ENCODE data around the gene NECTIN2.
A peak's percentile ranks its signal among the peaks of the same experiment; 100 is the strongest.
"Not testable (repeated sequence)": the region's sequence is repeated elsewhere in the genome, so short reads cannot be mapped to it uniquely, and the experiment has no call there.

NECTIN2 gene

DNA sequence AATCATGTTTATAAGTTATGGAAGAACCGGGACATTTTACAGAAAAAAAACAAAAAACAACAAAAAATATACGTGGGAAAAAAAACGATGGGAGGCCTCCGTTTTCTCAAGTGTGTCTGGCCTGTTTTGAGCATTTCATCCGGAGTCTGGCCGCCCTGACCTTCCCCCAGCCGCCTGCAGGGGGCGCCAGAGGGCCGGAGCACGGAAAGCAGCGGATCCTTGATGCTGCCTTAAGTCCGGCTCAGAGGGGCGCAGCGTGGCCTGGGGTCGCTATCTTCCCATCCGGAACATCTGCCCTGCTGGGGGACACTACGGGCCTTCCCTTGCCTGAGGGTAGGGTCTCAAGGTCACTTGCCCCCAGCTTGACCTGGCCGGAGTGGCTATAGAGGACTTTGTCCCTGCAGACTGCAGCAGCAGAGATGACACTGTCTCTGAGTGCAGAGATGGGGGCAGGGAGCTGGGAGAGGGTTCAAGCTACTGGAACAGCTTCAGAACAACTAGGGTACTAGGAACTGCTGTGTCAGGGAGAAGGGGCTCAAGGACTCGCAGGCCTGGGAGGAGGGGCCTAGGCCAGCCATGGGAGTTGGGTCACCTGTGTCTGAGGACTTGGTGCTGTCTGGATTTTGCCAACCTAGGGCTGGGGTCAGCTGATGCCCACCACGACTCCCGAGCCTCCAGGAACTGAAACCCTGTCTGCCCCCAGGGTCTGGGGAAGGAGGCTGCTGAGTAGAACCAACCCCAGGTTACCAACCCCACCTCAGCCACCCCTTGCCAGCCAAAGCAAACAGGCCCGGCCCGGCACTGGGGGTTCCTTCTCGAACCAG, 57.7 kb downstream of the NECTIN2 start:
- peaks cover 5 to 6% of the 10 kb centered on the region in 2 donors for H3K4me1 Mint-ChIP-seq (ENCODE audit: low read depth in 2 of 2)
- H3K36me3 Mint-ChIP-seq (ENCODE audit: insufficient read depth): peaks cover 30% of the 10 kb centered on the region

DNA sequence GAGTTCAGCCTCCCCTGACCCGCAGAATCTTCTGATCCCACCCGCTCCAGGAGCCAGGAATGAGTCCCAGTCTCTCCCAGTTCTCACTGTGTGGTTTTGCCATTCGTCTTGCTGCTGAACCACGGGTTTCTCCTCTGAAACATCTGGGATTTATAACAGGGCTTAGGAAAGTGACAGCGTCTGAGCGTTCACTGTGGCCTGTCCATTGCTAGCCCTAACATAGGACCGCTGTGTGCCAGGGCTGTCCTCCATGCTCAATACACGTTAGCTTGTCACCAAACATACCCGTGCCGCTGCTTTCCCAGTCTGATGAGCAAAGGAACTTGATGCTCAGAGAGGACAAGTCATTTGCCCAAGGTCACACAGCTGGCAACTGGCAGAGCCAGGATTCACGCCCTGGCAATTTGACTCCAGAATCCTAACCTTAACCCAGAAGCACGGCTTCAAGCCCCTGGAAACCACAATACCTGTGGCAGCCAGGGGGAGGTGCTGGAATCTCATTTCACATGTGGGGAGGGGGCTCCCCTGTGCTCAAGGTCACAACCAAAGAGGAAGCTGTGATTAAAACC, 58.4 kb downstream of the NECTIN2 start:
- H3K27me3 Mint-ChIP-seq: peaks cover 23 to 28% of the 10 kb centered on the region in 2 donors

More for the DNA sequence above, 57.7 kb downstream of the NECTIN2 start:
- DNase-seq (peak; percentile 70 to 79 (median 75)), ATAC-seq (replicated peaks) (peak; percentile 80)
- peak overlapping the region in 1 of 2 donors; percentile 26 for H3K27ac Mint-ChIP-seq
- H3K27me3 Mint-ChIP-seq: peaks cover 23 to 28% of the 10 kb centered on the region in 2 donors
- H3K4me3 Mint-ChIP-seq: no peak overlapping the region
- no peaks in the 10 kb centered on the region for H3K9me3 Mint-ChIP-seq

DNA sequence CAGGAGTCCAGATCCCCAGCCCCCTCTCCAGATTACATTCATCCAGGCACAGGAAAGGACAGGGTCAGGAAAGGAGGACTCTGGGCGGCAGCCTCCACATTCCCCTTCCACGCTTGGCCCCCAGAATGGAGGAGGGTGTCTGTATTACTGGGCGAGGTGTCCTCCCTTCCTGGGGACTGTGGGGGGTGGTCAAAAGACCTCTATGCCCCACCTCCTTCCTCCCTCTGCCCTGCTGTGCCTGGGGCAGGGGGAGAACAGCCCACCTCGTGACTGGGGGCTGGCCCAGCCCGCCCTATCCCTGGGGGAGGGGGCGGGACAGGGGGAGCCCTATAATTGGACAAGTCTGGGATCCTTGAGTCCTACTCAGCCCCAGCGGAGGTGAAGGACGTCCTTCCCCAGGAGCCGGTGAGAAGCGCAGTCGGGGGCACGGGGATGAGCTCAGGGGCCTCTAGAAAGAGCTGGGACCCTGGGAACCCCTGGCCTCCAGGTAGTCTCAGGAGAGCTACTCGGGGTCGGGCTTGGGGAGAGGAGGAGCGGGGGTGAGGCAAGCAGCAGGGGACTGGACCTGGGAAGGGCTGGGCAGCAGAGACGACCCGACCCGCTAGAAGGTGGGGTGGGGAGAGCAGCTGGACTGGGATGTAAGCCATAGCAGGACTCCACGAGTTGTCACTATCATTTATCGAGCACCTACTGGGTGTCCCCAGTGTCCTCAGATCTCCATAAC, 59.5 kb downstream of the NECTIN2 start, which contains the start of gene APOE:
Gene APOE (plus strand): TSS at position 360 of the 724 bp plus-strand sequence. CDS start 829 bp downstream, outside the sequence.
- peaks cover 19% of the 10 kb centered on the region for H3K36me3 Mint-ChIP-seq (ENCODE audit: insufficient read depth)
- peaks cover 5 to 6% of the 10 kb centered on the region in 2 donors for H3K4me1 Mint-ChIP-seq (ENCODE audit: low read depth in 2 of 2)
- no peak for DNase-seq
- H3K27ac Mint-ChIP-seq: no peak within 1 kb of the TSS
- H3K27me3 Mint-ChIP-seq: peaks cover 23 to 28% of the 10 kb centered on the region in 2 donors
- H3K9me3 Mint-ChIP-seq: no peaks in the 10 kb centered on the region
- ATAC-seq (replicated peaks): no peak
- H3K4me3 Mint-ChIP-seq: peak within 1 kb of the TSS in 1 of 2 donors; percentile 25

More for the DNA sequence above, 58.4 kb downstream of the NECTIN2 start:
- Mint-ChIP-seq H3K4me3 (no peak overlapping the region), H3K9me3 (no peaks in the 10 kb centered on the region), H3K27ac (no peak overlapping the region), H3K36me3 (ENCODE audit: insufficient read depth) (peaks cover 30% of the 10 kb centered on the region), H3K4me1 (ENCODE audit: low read depth in 2 of 2) (peaks cover 5 to 6% of the 10 kb centered on the region in 2 donors)
- no peak for DNase-seq
- ATAC-seq (replicated peaks): no peak

DNA sequence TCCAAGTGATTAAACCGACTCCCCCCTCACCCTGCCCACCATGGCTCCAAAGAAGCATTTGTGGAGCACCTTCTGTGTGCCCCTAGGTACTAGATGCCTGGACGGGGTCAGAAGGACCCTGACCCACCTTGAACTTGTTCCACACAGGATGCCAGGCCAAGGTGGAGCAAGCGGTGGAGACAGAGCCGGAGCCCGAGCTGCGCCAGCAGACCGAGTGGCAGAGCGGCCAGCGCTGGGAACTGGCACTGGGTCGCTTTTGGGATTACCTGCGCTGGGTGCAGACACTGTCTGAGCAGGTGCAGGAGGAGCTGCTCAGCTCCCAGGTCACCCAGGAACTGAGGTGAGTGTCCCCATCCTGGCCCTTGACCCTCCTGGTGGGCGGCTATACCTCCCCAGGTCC, 61.5 kb downstream of the NECTIN2 start:
- DNase-seq: no peak
- Mint-ChIP-seq H3K27ac (no peak overlapping the region), H3K4me1 (ENCODE audit: low read depth in 2 of 2) (peaks cover 5 to 6% of the 10 kb centered on the region in 2 donors), H3K9me3 (no peaks in the 10 kb centered on the region), H3K36me3 (ENCODE audit: insufficient read depth) (peaks cover 7% of the 10 kb centered on the region), H3K27me3 (peaks cover 39 to 40% of the 10 kb centered on the region in 2 donors), H3K4me3 (no peak overlapping the region)
- ATAC-seq (replicated peaks): no peak

DNA sequence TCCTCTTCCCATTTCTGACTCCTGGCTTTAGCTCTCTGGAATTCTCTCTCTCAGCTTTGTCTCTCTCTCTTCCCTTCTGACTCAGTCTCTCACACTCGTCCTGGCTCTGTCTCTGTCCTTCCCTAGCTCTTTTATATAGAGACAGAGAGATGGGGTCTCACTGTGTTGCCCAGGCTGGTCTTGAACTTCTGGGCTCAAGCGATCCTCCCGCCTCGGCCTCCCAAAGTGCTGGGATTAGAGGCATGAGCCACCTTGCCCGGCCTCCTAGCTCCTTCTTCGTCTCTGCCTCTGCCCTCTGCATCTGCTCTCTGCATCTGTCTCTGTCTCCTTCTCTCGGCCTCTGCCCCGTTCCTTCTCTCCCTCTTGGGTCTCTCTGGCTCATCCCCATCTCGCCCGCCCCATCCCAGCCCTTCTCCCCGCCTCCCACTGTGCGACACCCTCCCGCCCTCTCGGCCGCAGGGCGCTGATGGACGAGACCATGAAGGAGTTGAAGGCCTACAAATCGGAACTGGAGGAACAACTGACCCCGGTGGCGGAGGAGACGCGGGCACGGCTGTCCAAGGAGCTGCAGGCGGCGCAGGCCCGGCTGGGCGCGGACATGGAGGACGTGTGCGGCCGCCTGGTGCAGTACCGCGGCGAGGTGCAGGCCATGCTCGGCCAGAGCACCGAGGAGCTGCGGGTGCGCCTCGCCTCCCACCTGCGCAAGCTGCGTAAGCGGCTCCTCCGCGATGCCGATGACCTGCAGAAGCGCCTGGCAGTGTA, 62.2 kb downstream of the NECTIN2 start:
- H3K4me1 Mint-ChIP-seq (ENCODE audit: low read depth in 2 of 2): peaks cover 5 to 6% of the 10 kb centered on the region in 2 donors
- peaks cover 45 to 46% of the 10 kb centered on the region in 2 donors for H3K27me3 Mint-ChIP-seq
- peaks cover 6% of the 10 kb centered on the region for H3K36me3 Mint-ChIP-seq (ENCODE audit: insufficient read depth)

DNA sequence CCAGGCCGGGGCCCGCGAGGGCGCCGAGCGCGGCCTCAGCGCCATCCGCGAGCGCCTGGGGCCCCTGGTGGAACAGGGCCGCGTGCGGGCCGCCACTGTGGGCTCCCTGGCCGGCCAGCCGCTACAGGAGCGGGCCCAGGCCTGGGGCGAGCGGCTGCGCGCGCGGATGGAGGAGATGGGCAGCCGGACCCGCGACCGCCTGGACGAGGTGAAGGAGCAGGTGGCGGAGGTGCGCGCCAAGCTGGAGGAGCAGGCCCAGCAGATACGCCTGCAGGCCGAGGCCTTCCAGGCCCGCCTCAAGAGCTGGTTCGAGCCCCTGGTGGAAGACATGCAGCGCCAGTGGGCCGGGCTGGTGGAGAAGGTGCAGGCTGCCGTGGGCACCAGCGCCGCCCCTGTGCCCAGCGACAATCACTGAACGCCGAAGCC, 62.8 kb downstream of the NECTIN2 start:
- ATAC-seq (replicated peaks): no peak
- H3K27ac Mint-ChIP-seq: no peak overlapping the region
- no peak overlapping the region for H3K4me3 Mint-ChIP-seq
- no peak for DNase-seq
- peaks cover 6% of the 10 kb centered on the region for H3K36me3 Mint-ChIP-seq (ENCODE audit: insufficient read depth)
- peaks cover 51 to 52% of the 10 kb centered on the region in 2 donors for H3K27me3 Mint-ChIP-seq
- H3K9me3 Mint-ChIP-seq: no peaks in the 10 kb centered on the region
- peaks cover 5 to 6% of the 10 kb centered on the region in 2 donors for H3K4me1 Mint-ChIP-seq (ENCODE audit: low read depth in 2 of 2)

More for the DNA sequence above, 62.2 kb downstream of the NECTIN2 start:
- no peak for DNase-seq
- no peak overlapping the region for H3K4me3 Mint-ChIP-seq
- no peak overlapping the region for H3K27ac Mint-ChIP-seq
- ATAC-seq (replicated peaks): no peak
- no peaks in the 10 kb centered on the region for H3K9me3 Mint-ChIP-seq

DNA sequence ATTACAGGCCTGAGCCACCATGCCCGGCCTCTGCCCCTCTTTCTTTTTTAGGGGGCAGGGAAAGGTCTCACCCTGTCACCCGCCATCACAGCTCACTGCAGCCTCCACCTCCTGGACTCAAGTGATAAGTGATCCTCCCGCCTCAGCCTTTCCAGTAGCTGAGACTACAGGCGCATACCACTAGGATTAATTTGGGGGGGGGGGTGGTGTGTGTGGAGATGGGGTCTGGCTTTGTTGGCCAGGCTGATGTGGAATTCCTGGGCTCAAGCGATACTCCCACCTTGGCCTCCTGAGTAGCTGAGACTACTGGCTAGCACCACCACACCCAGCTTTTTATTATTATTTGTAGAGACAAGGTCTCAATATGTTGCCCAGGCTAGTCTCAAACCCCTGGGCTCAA, 63.7 kb downstream of the NECTIN2 start:
- no peaks in the 10 kb centered on the region for H3K9me3 Mint-ChIP-seq
- peaks cover 8 to 10% of the 10 kb centered on the region in 2 donors for H3K4me1 Mint-ChIP-seq (ENCODE audit: low read depth in 2 of 2)
- DNase-seq (no peak), ATAC-seq (replicated peaks) (no peak)
- peaks cover 58 to 59% of the 10 kb centered on the region in 2 donors for H3K27me3 Mint-ChIP-seq
- H3K36me3 Mint-ChIP-seq (ENCODE audit: insufficient read depth): peaks cover 9% of the 10 kb centered on the region
- H3K27ac Mint-ChIP-seq: no peak overlapping the region
- no peak overlapping the region for H3K4me3 Mint-ChIP-seq

DNA sequence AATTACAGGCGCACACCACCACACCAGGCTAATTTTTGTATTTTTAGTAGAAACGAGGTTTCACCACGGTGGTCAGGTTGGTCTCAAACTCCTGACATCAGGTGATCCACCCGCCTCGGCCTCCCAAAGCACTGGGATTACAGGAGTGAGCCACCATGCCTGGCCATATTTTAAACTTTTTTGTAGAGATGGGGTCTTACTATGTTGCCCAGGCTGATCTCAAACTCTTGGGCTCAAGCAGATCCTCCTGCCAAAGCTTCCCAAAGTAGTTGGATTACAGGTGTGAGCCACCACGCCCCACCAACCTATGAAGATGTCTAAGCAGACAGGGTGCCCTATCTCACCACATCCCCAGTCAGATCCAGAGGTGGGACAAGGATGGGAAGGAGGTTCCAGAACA, 65.8 kb downstream of the NECTIN2 start:
- H3K4me3 Mint-ChIP-seq; H3K36me3 Mint-ChIP-seq (ENCODE audit: insufficient read depth); DNase-seq; H3K27ac Mint-ChIP-seq; ATAC-seq (replicated peaks); H3K9me3 Mint-ChIP-seq: not testable (repeated sequence)
- Mint-ChIP-seq H3K27me3 (peaks cover 41 to 50% of the 10 kb centered on the region in 2 donors), H3K4me1 (ENCODE audit: low read depth in 2 of 2) (peaks cover 3 to 10% of the 10 kb centered on the region in 2 donors)

DNA sequence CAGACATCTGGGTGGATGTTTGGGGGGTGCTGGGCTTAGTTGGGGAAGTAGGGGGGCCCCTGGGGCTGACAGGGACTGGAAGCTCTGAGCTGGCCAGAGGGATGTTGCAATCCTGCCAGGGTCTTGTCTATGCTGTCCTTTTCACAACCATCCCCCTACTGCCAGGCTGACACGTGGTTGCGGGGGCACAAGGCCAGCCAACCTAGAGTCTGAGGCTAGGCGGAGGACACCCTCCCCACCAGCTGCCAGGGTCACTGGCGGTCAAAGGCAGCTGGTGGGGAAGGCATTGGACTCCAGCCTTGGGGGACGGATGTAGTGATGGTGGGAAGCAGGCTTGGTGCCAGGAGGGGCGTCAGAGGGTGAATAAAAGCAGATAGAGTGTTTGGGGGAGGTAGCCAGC, 66.8 kb downstream of the NECTIN2 start:
- Mint-ChIP-seq H3K4me1 (ENCODE audit: low read depth in 2 of 2) (peaks cover 3 to 10% of the 10 kb centered on the region in 2 donors), H3K36me3 (ENCODE audit: insufficient read depth) (peaks cover 7% of the 10 kb centered on the region), H3K27me3 (peaks cover 37 to 44% of the 10 kb centered on the region in 2 donors), H3K4me3 (no peak overlapping the region), H3K27ac (no peak overlapping the region), H3K9me3 (no peaks in the 10 kb centered on the region)
- DNase-seq (no peak), ATAC-seq (replicated peaks) (no peak)

DNA sequence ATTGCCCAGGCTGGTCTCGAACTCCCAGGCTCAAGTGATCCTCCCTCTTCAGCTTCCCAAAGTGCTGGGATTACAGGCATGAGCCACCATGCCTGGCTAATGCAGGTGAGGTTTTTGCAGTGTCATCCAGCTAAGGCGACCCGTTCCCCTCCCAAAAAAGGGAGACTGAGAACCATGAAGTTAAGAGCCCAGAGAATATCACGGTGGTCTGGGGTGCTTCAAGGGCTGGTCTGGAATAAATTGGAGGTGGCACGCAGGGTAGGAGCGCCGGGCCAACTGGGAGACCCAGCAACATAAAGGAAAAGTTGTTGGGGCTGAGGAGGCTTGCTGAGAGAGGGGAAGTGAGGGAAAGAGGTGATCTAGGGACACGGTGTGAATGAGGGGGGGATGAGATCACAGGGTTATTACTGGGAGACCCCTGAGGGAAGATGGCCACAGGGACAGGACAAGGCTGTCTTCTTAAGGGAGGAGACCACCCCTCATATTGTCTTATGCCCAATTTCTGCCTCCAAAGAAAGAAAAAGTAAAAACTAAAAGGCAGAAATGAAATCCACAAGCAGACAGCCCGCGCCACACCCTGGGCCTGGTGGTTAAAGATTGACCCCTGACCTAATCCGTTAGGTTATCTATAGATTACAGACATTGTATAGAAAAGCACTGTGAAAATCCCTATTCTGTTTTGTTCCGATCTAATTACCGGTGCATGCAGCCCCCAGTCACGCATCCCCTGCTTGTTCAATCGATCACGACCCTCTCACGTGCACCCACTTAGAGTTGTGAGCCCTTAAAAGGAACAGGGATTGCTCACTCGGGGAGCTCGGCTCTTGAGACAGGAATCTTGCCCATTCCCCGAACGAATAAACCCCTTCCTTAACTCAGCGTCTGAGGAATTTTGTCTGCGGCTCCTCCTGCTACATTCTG, 67.7 kb downstream of the NECTIN2 start:
- not testable (repeated sequence) for H3K9me3 Mint-ChIP-seq; H3K36me3 Mint-ChIP-seq (ENCODE audit: insufficient read depth); ATAC-seq (replicated peaks); DNase-seq
- peak overlapping the region in 1 of 2 donors; percentile 84 for H3K27ac Mint-ChIP-seq
- peak overlapping the region; percentile 85 to 91 for H3K4me3 Mint-ChIP-seq
- peaks cover 3 to 10% of the 10 kb centered on the region in 2 donors for H3K4me1 Mint-ChIP-seq (ENCODE audit: low read depth in 2 of 2)
- peaks cover 37 to 39% of the 10 kb centered on the region in 2 donors for H3K27me3 Mint-ChIP-seq

DNA sequence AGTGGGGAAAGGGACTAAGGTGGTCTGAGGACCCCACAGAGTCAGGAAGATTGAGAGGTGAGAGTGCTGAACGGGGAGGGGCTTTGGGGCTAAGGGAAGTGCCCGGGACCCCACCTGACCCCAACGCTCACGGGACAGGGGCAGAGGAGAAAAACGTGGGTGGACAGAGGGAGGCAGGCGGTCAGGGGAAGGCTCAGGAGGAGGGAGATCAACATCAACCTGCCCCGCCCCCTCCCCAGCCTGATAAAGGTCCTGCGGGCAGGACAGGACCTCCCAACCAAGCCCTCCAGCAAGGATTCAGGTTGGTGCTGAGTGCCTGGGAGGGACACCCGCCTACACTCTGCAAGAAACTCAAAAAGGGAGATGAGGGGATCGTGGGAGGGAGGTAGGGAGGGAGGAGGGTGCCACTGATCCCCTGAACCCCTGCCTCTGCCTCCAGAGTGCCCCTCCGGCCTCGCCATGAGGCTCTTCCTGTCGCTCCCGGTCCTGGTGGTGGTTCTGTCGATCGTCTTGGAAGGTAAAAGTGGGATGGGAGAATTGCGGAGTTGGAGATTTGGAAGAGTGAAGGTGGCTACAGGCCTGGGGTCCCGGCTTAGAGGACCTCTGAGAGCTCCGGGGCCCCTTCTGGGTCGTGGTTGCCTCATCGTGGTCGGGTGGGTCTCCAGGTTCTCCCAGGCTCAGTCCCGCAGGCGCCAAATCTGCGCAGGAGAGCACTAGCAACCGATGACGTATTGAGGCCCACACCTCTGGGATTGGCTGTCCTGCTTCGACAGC, 68.5 kb downstream of the NECTIN2 start, which contains the start of gene APOC1:
Gene APOC1 (plus strand): TSS at position 176 of the 774 bp plus-strand sequence. CDS start 284 bp downstream, at position 460.
- ATAC-seq (replicated peaks): peak; percentile 95
- H3K9me3 Mint-ChIP-seq; H3K36me3 Mint-ChIP-seq (ENCODE audit: insufficient read depth): not testable (repeated sequence)

More for the DNA sequence above, 68.5 kb downstream of the NECTIN2 start, which contains the start of gene APOC1:
- Mint-ChIP-seq H3K27me3 (peaks cover 37 to 39% of the 10 kb centered on the region in 2 donors), H3K4me3 (peak within 1 kb of the TSS; percentile 85 to 91), H3K4me1 (ENCODE audit: low read depth in 2 of 2) (peaks cover 3 to 10% of the 10 kb centered on the region in 2 donors), H3K27ac (peak within 1 kb of the TSS; percentile 28 to 84)
- peak; percentile 64 to 69 (median 64) for DNase-seq
